GM19099 (cell line): ENCODE data around the gene CCDC87.

ENCODE experiments used
- POLR2A ChIP-seq: IDR thresholded peaks from 3 replicates; pipeline ENCODE4 v1.6.1; 2011; ENCODE audit warnings: low read depth; ENCODE audit not compliant: insufficient read length; ENCODE audit errors: extremely low read depth

Gene CCDC87

GRCh38 chr11:66625041-66625751 is 32.3 kb upstream of the CCDC87 start:
- TF ChIP-seq POLR2A = no peak

GRCh38 chr11:66624450-66624849 is 31.6 kb upstream of the CCDC87 start:
- TF ChIP-seq POLR2A = no peak

GRCh38 chr11:66619080-66619554 is 26.3 kb upstream of the CCDC87 start:
- no peak for TF ChIP-seq POLR2A

- TF ChIP-seq POLR2A = no peak
These were observed 24.4 kb upstream of the CCDC87 start for GRCh38 chr11:66617155-66617834.

GRCh38 chr11:66616379-66617154 is 23.7 kb upstream of the CCDC87 start, which contains the start of gene RBM14:
RBM14 (plus strand) TSS chr11:66616630; CDS start chr11:66616721, 91 bp downstream.
- peak; percentile 98 for TF ChIP-seq POLR2A

GRCh38 chr11:66614073-66614472 is 21.2 kb upstream of the CCDC87 start:
- no peak for TF ChIP-seq POLR2A

GRCh38 chr11:66612458-66612857 is 19.6 kb upstream of the CCDC87 start:
- no peak for TF ChIP-seq POLR2A

- no peak for TF ChIP-seq POLR2A
These were observed 17.1 kb upstream of the CCDC87 start for GRCh38 chr11:66609721-66610617.

GRCh38 chr11:66607126-66607834 is 14.4 kb upstream of the CCDC87 start:
- no peak for TF ChIP-seq POLR2A

- TF ChIP-seq POLR2A = no peak
These were observed 11.3 kb upstream of the CCDC87 start for GRCh38 chr11:66604155-66604554.

- TF ChIP-seq POLR2A = no peak
These were observed 10.2 kb upstream of the CCDC87 start for GRCh38 chr11:66603072-66603471.

GRCh38 chr11:66600631-66601233 is 7.9 kb upstream of the CCDC87 start:
- no peak for TF ChIP-seq POLR2A

- TF ChIP-seq POLR2A = no peak
These were observed 7.4 kb upstream of the CCDC87 start for GRCh38 chr11:66600219-66600618.

- TF ChIP-seq POLR2A = no peak
These were observed 6.1 kb upstream of the CCDC87 start for GRCh38 chr11:66598993-66599392.

GRCh38 chr11:66595245-66595904 is 2.5 kb upstream of the CCDC87 start:
- no peak for TF ChIP-seq POLR2A
